ENCODE measurements around the gene MED26. TPM values are rescaled to one million over a fixed set of nuclear protein-coding genes. Genes with fewer than 3 reads are reported as not detected.

Gene MED26
- total and polyA plus RNA-seq, 5 donors from 2014 or later = 2.9 to 62.5 (median 3.9) TPM

DNA sequence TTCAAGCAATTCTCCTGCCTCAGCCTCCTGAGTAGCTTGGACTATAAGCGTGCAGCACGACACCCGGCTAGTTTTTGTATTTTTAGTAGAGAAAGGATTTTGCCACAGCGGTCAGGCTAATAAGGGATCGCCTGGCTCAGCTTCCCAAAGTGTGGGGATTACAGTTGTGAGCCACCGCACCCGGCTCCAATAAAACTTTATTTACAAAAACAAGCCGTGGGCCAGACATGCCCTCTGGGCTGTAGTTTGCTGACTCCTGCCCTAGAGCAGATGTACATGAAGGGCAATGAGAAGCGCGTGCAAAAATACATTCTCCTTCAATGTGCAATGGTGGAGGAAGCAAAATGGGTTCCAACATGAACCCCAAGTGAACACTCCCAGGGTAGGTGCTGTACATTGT lies 13.7 kb upstream of the MED26 start:
- no peak overlapping the region for H3K4me3 Mint-ChIP-seq
- H3K4me1 Mint-ChIP-seq = peaks cover 0 to 33% (median 15%) of the 10 kb centered on the region in 4 donors
- peaks cover 25% of the 10 kb centered on the region for H3K36me3 Mint-ChIP-seq

DNA sequence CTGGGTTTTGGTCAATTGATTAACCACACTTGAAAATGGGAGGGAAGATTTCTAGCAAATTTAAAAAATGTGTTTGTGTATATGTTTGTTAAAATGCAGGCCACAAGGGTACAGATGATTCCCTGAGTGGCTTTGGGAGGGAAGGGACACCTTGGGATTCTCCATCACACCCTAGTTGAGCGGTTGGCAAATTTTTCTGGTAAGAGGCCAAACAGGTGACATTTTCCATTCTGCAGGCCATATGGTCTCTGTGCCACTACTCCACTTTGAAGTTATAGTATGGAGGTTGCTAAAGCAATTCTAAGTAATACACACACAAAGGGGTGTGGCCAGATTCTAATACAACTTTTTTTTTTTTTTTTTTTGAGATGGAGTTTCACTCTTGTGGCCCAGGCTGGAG lies 12.9 kb upstream of the MED26 start:
- Histone ChIP-seq H3K27me3 (ENCODE audit: control insufficient read depth, insufficient read depth, low read length) (no peaks in the 10 kb centered on the region), H3K27ac (ENCODE audit: insufficient read depth, low read length, poor library complexity, severe bottlenecking) (no peak overlapping the region), H3K4me3 (ENCODE audit: low read depth, low read length) (no peak overlapping the region), H3K4me1 (ENCODE audit: control insufficient read depth, insufficient read depth, low read length, poor library complexity, severe bottlenecking) (peaks cover 5% of the 10 kb centered on the region), H3K36me3 (ENCODE audit: control insufficient read depth, insufficient read depth, low read length) (peaks cover 61% of the 10 kb centered on the region), H3K9me3 (ENCODE audit: control insufficient read depth in 2 of 2, low read length in 2 of 2) (no peaks in the 10 kb centered on the region)
- Mint-ChIP-seq H3K27ac (no peak overlapping the region), H3K27me3 (no peaks in the 10 kb centered on the region), H3K4me3 (no peak overlapping the region), H3K36me3 (peaks cover 25% of the 10 kb centered on the region), H3K4me1 (peaks cover 0 to 34% (median 16%) of the 10 kb centered on the region in 4 donors), H3K9me3 (no peaks in the 10 kb centered on the region)
- ATAC-seq (ENCODE audit: low read depth in 2 of 2) (no peak), DNase-seq (no peak)

More for the DNA sequence above, 13.7 kb upstream of the MED26 start:
- ATAC-seq (ENCODE audit: low read depth in 2 of 2) (no peak), DNase-seq (no peak)
- peaks cover 5% of the 10 kb centered on the region for H3K4me1 ChIP-seq (ENCODE audit: control insufficient read depth, insufficient read depth, low read length, poor library complexity, severe bottlenecking)
- no peaks in the 10 kb centered on the region for H3K9me3 ChIP-seq (ENCODE audit: control insufficient read depth in 2 of 2, low read length in 2 of 2)
- H3K4me3 ChIP-seq (ENCODE audit: low read depth, low read length) = no peak overlapping the region
- no peak overlapping the region for H3K27ac ChIP-seq (ENCODE audit: insufficient read depth, low read length, poor library complexity, severe bottlenecking)
- no peaks in the 10 kb centered on the region for H3K27me3 Mint-ChIP-seq
- H3K36me3 ChIP-seq (ENCODE audit: control insufficient read depth, insufficient read depth, low read length) = peaks cover 63% of the 10 kb centered on the region
- no peaks in the 10 kb centered on the region for H3K9me3 Mint-ChIP-seq
- no peak overlapping the region for H3K27ac Mint-ChIP-seq
- H3K27me3 ChIP-seq (ENCODE audit: control insufficient read depth, insufficient read depth, low read length) = no peaks in the 10 kb centered on the region

DNA sequence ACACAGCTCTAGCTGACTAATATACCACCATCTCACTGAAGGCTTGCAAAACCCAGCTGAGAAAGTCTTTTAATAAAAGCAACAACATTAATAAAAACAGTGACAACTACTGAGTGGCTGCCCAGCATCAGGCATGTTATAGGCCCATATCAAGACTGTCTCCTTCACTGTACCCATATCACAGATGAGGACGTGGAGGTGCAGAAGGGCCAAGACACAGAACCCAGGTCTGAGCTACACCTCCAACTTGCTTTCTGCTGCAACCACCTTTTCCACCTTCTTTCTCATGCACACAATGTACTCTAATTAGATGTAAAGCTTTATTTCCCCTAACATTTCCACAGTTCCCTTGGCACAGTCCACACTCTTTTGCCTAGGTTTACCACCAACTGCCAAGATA lies 10.7 kb upstream of the MED26 start:
- Histone ChIP-seq H3K36me3 (ENCODE audit: control insufficient read depth, insufficient read depth, low read length) (peaks cover 55% of the 10 kb centered on the region), H3K27me3 (ENCODE audit: control insufficient read depth, insufficient read depth, low read length) (no peaks in the 10 kb centered on the region), H3K9me3 (ENCODE audit: control insufficient read depth in 2 of 2, low read length in 2 of 2) (no peaks in the 10 kb centered on the region), H3K4me1 (ENCODE audit: control insufficient read depth, insufficient read depth, low read length, poor library complexity, severe bottlenecking) (peaks cover 5% of the 10 kb centered on the region), H3K4me3 (ENCODE audit: low read depth, low read length) (no peak overlapping the region), H3K27ac (ENCODE audit: insufficient read depth, low read length, poor library complexity, severe bottlenecking) (no peak overlapping the region)
- Mint-ChIP-seq H3K4me3 (no peak overlapping the region), H3K27me3 (no peaks in the 10 kb centered on the region), H3K4me1 (peaks cover 0 to 33% (median 13%) of the 10 kb centered on the region in 4 donors), H3K27ac (no peak overlapping the region), H3K9me3 (no peaks in the 10 kb centered on the region), H3K36me3 (peaks cover 19% of the 10 kb centered on the region)
- no peak for ATAC-seq (ENCODE audit: low read depth in 2 of 2)
- no peak for DNase-seq

DNA sequence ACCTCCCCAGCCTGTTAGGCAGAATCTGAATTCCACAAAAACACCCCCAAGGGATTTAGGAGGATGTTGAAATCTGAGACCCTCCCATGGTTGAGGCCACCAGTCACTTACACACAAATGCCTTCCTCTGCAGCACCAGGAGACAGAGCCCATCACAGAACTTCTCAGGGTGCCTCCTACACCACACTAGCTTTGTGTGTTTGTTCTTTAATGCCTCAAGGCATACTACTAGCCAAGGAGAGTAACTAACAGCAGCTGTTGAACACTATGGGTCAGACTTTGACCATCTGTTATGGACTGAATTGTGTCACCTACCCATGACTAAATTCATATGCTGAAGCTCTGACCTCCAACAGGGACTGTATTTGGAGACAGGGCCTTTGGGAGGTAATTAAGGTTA lies 9.5 kb upstream of the MED26 start:
- Histone ChIP-seq H3K4me1 (ENCODE audit: control insufficient read depth, insufficient read depth, low read length, poor library complexity, severe bottlenecking) (peaks cover 5% of the 10 kb centered on the region), H3K36me3 (ENCODE audit: control insufficient read depth, insufficient read depth, low read length) (peaks cover 48% of the 10 kb centered on the region), H3K4me3 (ENCODE audit: low read depth, low read length) (no peak overlapping the region), H3K27me3 (ENCODE audit: control insufficient read depth, insufficient read depth, low read length) (no peaks in the 10 kb centered on the region), H3K27ac (ENCODE audit: insufficient read depth, low read length, poor library complexity, severe bottlenecking) (no peak overlapping the region), H3K9me3 (ENCODE audit: control insufficient read depth in 2 of 2, low read length in 2 of 2) (no peaks in the 10 kb centered on the region)
- Mint-ChIP-seq H3K9me3 (no peaks in the 10 kb centered on the region), H3K4me3 (peak overlapping the region in 1 of 4 donors; percentile 16), H3K36me3 (peaks cover 11% of the 10 kb centered on the region), H3K27ac (peak overlapping the region in 1 of 3 donors; percentile 36), H3K27me3 (no peaks in the 10 kb centered on the region), H3K4me1 (peaks cover 0 to 27% (median 12%) of the 10 kb centered on the region in 4 donors)
- no peak for DNase-seq
- ATAC-seq (ENCODE audit: low read depth in 2 of 2) = no peak

DNA sequence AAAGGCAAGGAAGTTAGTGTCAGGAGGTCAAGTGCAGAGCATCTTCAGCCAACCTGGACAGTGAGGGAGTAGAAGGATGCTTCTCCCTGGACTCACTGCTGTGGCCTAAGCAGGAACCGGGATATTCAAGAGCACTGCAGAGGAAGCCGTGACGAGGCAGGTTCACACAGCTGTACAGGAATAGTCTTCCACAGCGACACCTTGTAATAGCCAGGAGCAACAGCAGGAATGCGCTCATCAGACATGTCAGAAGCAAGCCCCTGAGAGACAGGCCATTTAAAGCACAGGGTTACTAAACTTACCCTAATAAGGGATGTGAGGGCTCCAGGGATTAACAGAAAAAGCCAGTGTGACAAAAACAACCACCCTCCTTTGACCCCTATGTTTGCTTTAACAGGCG lies 3.5 kb upstream of the MED26 start:
- ATAC-seq (ENCODE audit: low read depth in 2 of 2) = no peak
- H3K9me3 ChIP-seq (ENCODE audit: control insufficient read depth in 2 of 2, low read length in 2 of 2) = no peaks in the 10 kb centered on the region
- Mint-ChIP-seq H3K27ac (peak overlapping the region in 1 of 3 donors; percentile 84), H3K4me1 (peaks cover 6 to 36% (median 21%) of the 10 kb centered on the region in 4 donors), H3K4me3 (peak overlapping the region in 2 of 4 donors; percentile 58 to 79), H3K36me3 (peaks cover 10% of the 10 kb centered on the region), H3K27me3 (no peaks in the 10 kb centered on the region), H3K9me3 (peaks cover 0 to 1% (median 0%) of the 10 kb centered on the region in 7 donors)
- H3K27me3 ChIP-seq (ENCODE audit: control insufficient read depth, insufficient read depth, low read length) = no peaks in the 10 kb centered on the region
- no peak overlapping the region for H3K27ac ChIP-seq (ENCODE audit: insufficient read depth, low read length, poor library complexity, severe bottlenecking)
- H3K36me3 ChIP-seq (ENCODE audit: control insufficient read depth, insufficient read depth, low read length) = peaks cover 21% of the 10 kb centered on the region
- no peak overlapping the region for H3K4me3 ChIP-seq (ENCODE audit: low read depth, low read length)
- no peak for DNase-seq
- H3K4me1 ChIP-seq (ENCODE audit: control insufficient read depth, insufficient read depth, low read length, poor library complexity, severe bottlenecking) = peaks cover 19% of the 10 kb centered on the region

DNA sequence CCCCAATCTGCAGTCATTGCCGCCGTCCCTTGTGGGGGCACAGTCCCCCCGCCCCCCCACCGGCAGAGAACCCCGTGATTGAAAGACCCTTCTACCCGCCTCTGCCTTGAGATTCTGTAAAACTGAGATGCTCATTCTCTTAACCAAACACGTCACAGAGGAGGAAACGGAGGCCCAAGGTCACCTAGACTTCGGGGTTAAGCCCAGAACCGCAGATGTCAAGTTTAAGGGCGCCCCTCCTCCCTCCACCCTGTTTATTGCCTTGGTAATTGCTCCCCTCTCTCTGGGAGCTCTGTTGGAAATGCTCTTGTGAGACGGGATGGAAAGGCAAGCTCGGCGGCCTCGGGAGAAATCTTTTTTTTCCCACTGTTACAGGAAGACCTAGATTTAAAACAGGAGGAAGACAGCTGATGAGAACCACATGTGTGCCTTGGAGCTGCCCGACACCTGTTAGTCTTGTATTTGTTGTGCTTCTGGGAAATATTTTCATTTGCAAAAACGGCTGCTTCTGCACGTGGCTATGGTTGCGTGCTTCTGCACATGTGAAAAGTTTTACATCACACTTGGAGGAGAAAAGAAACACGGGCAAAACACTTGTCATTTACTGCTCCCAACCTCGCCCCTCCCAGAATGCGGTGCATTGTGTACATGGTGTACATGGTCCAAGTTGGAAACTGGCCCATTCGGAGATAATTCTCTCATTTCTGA lies 1.1 kb upstream of the MED26 start:
- peak in 2 of 3 donors; percentile 68 to 87 for DNase-seq
- Mint-ChIP-seq H3K4me1 (peaks cover 17 to 54% (median 35%) of the 10 kb centered on the region in 4 donors), H3K4me3 (peak overlapping the region; percentile 91 to 98 (median 98)), H3K27ac (peak overlapping the region; percentile 97 to 99 (median 99)), H3K9me3 (peaks cover 0 to 1% (median 0%) of the 10 kb centered on the region in 7 donors), H3K27me3 (no peaks in the 10 kb centered on the region), H3K36me3 (peaks cover 11% of the 10 kb centered on the region)
- Histone ChIP-seq H3K4me1 (ENCODE audit: control insufficient read depth, insufficient read depth, low read length, poor library complexity, severe bottlenecking) (peaks cover 36% of the 10 kb centered on the region), H3K27ac (ENCODE audit: insufficient read depth, low read length, poor library complexity, severe bottlenecking) (peak overlapping the region; percentile 98), H3K9me3 (ENCODE audit: control insufficient read depth in 2 of 2, low read length in 2 of 2) (no peaks in the 10 kb centered on the region), H3K27me3 (ENCODE audit: control insufficient read depth, insufficient read depth, low read length) (no peaks in the 10 kb centered on the region), H3K36me3 (ENCODE audit: control insufficient read depth, insufficient read depth, low read length) (peaks cover 19% of the 10 kb centered on the region), H3K4me3 (ENCODE audit: low read depth, low read length) (peak overlapping the region; percentile 61)
- ATAC-seq (ENCODE audit: low read depth in 2 of 2) = peak; percentile 7 to 11

DNA sequence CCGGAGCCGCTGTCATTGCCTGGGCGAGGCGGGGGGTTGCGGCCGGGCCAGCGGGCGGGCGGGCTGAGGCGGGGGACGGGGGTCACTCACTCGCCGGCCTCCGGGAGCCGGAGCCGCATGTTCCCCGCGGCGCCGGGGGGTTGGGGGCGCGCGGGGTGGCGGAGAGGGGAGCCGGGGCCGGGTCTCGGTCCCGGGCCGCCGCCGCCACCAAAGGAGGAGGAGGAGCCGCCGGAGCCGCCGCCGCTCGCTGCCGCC lies 149 bp downstream of the MED26 start:
- Histone ChIP-seq H3K4me3 (ENCODE audit: low read depth, low read length) (no peak overlapping the region), H3K4me1 (ENCODE audit: control insufficient read depth, insufficient read depth, low read length, poor library complexity, severe bottlenecking) (peaks cover 36% of the 10 kb centered on the region), H3K36me3 (ENCODE audit: control insufficient read depth, insufficient read depth, low read length) (peaks cover 24% of the 10 kb centered on the region), H3K27ac (ENCODE audit: insufficient read depth, low read length, poor library complexity, severe bottlenecking) (peak overlapping the region; percentile 69), H3K9me3 (ENCODE audit: control insufficient read depth in 2 of 2, low read length in 2 of 2) (no peaks in the 10 kb centered on the region), H3K27me3 (ENCODE audit: control insufficient read depth, insufficient read depth, low read length) (no peaks in the 10 kb centered on the region)
- Mint-ChIP-seq H3K4me3 (peak overlapping the region in 3 of 4 donors; percentile 91 to 93 (median 92)), H3K36me3 (peaks cover 11% of the 10 kb centered on the region), H3K9me3 (peaks cover 0 to 1% (median 0%) of the 10 kb centered on the region in 7 donors), H3K4me1 (peaks cover 17 to 57% (median 42%) of the 10 kb centered on the region in 4 donors), H3K27ac (no peak overlapping the region), H3K27me3 (no peaks in the 10 kb centered on the region)
- DNase-seq (no peak), ATAC-seq (ENCODE audit: low read depth in 2 of 2) (no peak)
